PC-9 (cell line): ENCODE data around the gene C1orf105.

Experiments
- CTCF ChIP-seq: fragments of 200-600 bp; sonication (generic); conservative IDR thresholded peaks from 2 replicates; pipeline ENCODE4 v1.6.1; 2017; ENCODE audit warnings: mixed run types, antibody characterized with exemption, mild to moderate bottlenecking, moderate library complexity
- EZH2 ChIP-seq: fragments of 200-600 bp; sonication (generic); IDR thresholded peaks from 2 replicates; pipeline ENCODE4 v1.8.0; 2017; ENCODE audit warnings: antibody characterized with exemption, low read depth

GRCh38 chr1:172451002-172451443 is 30.5 kb downstream of the C1orf105 start:
- no peak for TF ChIP-seq CTCF
- TF ChIP-seq EZH2, result no peak
